ENCODE measurements around the gene SRSF3. TPM values are rescaled to one million over a fixed set of nuclear protein-coding genes. Genes with fewer than 3 reads are reported as not detected.
"Not testable (repeated sequence)": the region's sequence is repeated elsewhere in the genome, so short reads cannot be mapped to it uniquely, and the experiment has no call there.

SRSF3 gene
- total RNA-seq, 1 experiment from 2014 or later = 297 TPM

- Histone ChIP-seq H3K79me2 (ENCODE audit: low read length) (no peaks in the 10 kb centered on the region), H3F3A (ENCODE audit: low read length, unreplicated experiment) (no peaks in the 10 kb centered on the region), H3K4me2 (ENCODE audit: low read length) (no peak overlapping the region), H2AFZ (ENCODE audit: low read length) (no peak overlapping the region), H3K36me3 (ENCODE audit: low read depth, low read length) (no peaks in the 10 kb centered on the region), H3K27me3 (ENCODE audit: low read length) (no peaks in the 10 kb centered on the region), H3K4me1 (ENCODE audit: insufficient read depth, low read length) (no peaks in the 10 kb centered on the region), H3K27ac (ENCODE audit: low read length) (no peak overlapping the region), H3K9me2 (replicated peaks; ENCODE audit: low read length) (no peaks in the 10 kb centered on the region), H4K20me1 (ENCODE audit: low read length) (no peaks in the 10 kb centered on the region), H3K9ac (ENCODE audit: low read length) (no peak overlapping the region), H3K9me3 (ENCODE audit: low read length) (no peaks in the 10 kb centered on the region), H3K4me3 (ENCODE audit: low read length) (no peak overlapping the region)
- POLR2A ChIA-PET (ENCODE audit: unreplicated experiment) = no interaction called here
- CTCF ChIA-PET = no interaction called here
- no peak for TF ChIP-seq EZH2 (IDR thresholded peaks at IDR 0.05; ENCODE audit: low read length, unreplicated experiment)
- no TSS peak for BruUV-seq (replicated peaks)
- no peak for DNase-seq
- intact Hi-C loops (cut with micrococcal nuclease) = no loop called here
- no peak for ATAC-seq
These were observed 27.7 kb upstream of the SRSF3 start for GRCh38 chr6:36566418-36566905.

DNA sequence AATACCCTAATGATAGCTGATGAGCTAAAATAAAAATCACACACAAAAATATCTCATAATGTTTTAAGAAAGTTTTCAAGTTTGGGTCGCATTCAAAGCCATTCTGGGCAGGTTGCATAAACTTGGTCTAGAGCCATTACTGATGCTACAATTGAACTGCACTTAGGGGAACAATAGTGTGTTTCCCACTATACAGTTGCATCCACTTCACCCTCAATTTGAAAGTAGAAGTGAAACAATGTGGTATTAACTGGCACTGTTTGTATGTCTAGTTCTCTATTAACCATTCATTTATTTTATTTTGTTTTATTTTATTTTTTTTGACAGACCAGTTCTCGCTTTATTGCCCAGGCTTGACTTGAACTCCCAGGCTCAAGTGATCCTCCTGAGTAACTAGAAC, 23.9 kb upstream of the SRSF3 start:
- Histone ChIP-seq H3K36me3 (ENCODE audit: low read depth, low read length) (no peaks in the 10 kb centered on the region), H2AFZ (ENCODE audit: low read length) (no peak overlapping the region), H3F3A (ENCODE audit: low read length, unreplicated experiment) (no peaks in the 10 kb centered on the region), H4K20me1 (ENCODE audit: low read length) (no peaks in the 10 kb centered on the region), H3K9ac (ENCODE audit: low read length) (no peak overlapping the region), H3K27me3 (ENCODE audit: low read length) (no peaks in the 10 kb centered on the region), H3K9me2 (replicated peaks; ENCODE audit: low read length) (no peaks in the 10 kb centered on the region), H3K4me3 (ENCODE audit: low read length) (no peak overlapping the region), H3K9me3 (ENCODE audit: low read length) (no peaks in the 10 kb centered on the region), H3K4me1 (ENCODE audit: insufficient read depth, low read length) (no peaks in the 10 kb centered on the region), H3K79me2 (ENCODE audit: low read length) (no peaks in the 10 kb centered on the region), H3K27ac (ENCODE audit: low read length) (no peak overlapping the region), H3K4me2 (ENCODE audit: low read length) (no peak overlapping the region)
- ChIA-PET POLR2A (ENCODE audit: unreplicated experiment) (no interaction called here), CTCF (no interaction called here)
- intact Hi-C loops (cut with micrococcal nuclease) = no loop called here
- no TSS peak for BruUV-seq (replicated peaks)
- TF ChIP-seq EZH2 (IDR thresholded peaks at IDR 0.05; ENCODE audit: low read length, unreplicated experiment) (no peak), EZH2phosphoT487 (IDR thresholded peaks at IDR 0.05; ENCODE audit: borderline replicate concordance, low read length) (no peak)
- TF ChIP-seq, protein P1, sequence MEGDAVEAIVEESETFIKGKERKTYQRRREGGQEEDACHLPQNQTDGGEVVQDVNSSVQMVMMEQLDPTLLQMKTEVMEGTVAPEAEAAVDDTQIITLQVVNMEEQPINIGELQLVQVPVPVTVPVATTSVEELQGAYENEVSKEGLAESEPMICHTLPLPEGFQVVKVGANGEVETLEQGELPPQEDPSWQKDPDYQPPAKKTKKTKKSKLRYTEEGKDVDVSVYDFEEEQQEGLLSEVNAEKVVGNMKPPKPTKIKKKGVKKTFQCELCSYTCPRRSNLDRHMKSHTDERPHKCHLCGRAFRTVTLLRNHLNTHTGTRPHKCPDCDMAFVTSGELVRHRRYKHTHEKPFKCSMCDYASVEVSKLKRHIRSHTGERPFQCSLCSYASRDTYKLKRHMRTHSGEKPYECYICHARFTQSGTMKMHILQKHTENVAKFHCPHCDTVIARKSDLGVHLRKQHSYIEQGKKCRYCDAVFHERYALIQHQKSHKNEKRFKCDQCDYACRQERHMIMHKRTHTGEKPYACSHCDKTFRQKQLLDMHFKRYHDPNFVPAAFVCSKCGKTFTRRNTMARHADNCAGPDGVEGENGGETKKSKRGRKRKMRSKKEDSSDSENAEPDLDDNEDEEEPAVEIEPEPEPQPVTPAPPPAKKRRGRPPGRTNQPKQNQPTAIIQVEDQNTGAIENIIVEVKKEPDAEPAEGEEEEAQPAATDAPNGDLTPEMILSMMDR (conservative IDR thresholded peaks at IDR 0.05; ENCODE audit: low read depth, low read length) = no peak
- ATAC-seq (no peak), DNase-seq (no peak)

GRCh38 chr6:36571122-36572043, 22.8 kb upstream of the SRSF3 start:
- no peak for ATAC-seq
- ChIA-PET POLR2A (ENCODE audit: unreplicated experiment) (no interaction called here), CTCF (no interaction called here)
- Histone ChIP-seq H4K20me1 (ENCODE audit: low read length) (no peaks in the 10 kb centered on the region), H3K4me1 (ENCODE audit: insufficient read depth, low read length) (no peaks in the 10 kb centered on the region), H3K4me3 (ENCODE audit: low read length) (no peak overlapping the region), H3K27ac (ENCODE audit: low read length) (no peak overlapping the region), H3K4me2 (ENCODE audit: low read length) (no peak overlapping the region), H3K79me2 (ENCODE audit: low read length) (no peaks in the 10 kb centered on the region), H3K36me3 (ENCODE audit: low read depth, low read length) (no peaks in the 10 kb centered on the region), H3K9me3 (ENCODE audit: low read length) (no peaks in the 10 kb centered on the region), H3K9me2 (replicated peaks; ENCODE audit: low read length) (no peaks in the 10 kb centered on the region), H3K27me3 (ENCODE audit: low read length) (no peaks in the 10 kb centered on the region), H2AFZ (ENCODE audit: low read length) (no peak overlapping the region), H3K9ac (ENCODE audit: low read length) (no peak overlapping the region), H3F3A (ENCODE audit: low read length, unreplicated experiment) (no peaks in the 10 kb centered on the region)
- DNase-seq = no peak
- TF ChIP-seq EZH2 (IDR thresholded peaks at IDR 0.05; ENCODE audit: low read length, unreplicated experiment) = no peak
- TF ChIP-seq EZH2phosphoT487 (IDR thresholded peaks at IDR 0.05; ENCODE audit: borderline replicate concordance, low read length) = no peak
- TF ChIP-seq, protein P1 (conservative IDR thresholded peaks at IDR 0.05; ENCODE audit: low read depth, low read length) = no peak
- intact Hi-C loops (cut with micrococcal nuclease) = no loop called here
- BruUV-seq (replicated peaks) = no TSS peak

- H4K20me1 ChIP-seq (ENCODE audit: low read length); H3K4me3 ChIP-seq (ENCODE audit: low read length); H3K27me3 ChIP-seq (ENCODE audit: low read length); H3F3A ChIP-seq (ENCODE audit: low read length, unreplicated experiment); ATAC-seq; intact Hi-C loops (cut with micrococcal nuclease); H3K79me2 ChIP-seq (ENCODE audit: low read length); POLR2A ChIA-PET (ENCODE audit: unreplicated experiment); H2AFZ ChIP-seq (ENCODE audit: low read length); CTCF ChIA-PET; H3K9ac ChIP-seq (ENCODE audit: low read length); H3K27ac ChIP-seq (ENCODE audit: low read length); H3K9me3 ChIP-seq (ENCODE audit: low read length); H3K36me3 ChIP-seq (ENCODE audit: low read depth, low read length); BruUV-seq (replicated peaks); H3K4me2 ChIP-seq (ENCODE audit: low read length); H3K9me2 ChIP-seq (replicated peaks; ENCODE audit: low read length): not testable (repeated sequence)
- DNase-seq = peak; percentile 53
- H3K4me1 ChIP-seq (ENCODE audit: insufficient read depth, low read length) = peaks cover 12% of the 10 kb centered on the region
These were observed 21.5 kb upstream of the SRSF3 start for GRCh38 chr6:36572353-36573311.
